Stimulated activated CD8-positive, alpha-beta memory T cell treated with anti-CD3 and anti-CD28 coated beads, Interleukin-15, amount 100 ng/mL, for 24 hours (primary cell): ENCODE data around the gene ACSL1.

Source experiments
- DNase-seq: peaks from one replicate; pipeline ENCODE4 v3.0.0-alpha.2; 2020; ENCODE audit warnings: low read depth

Gene ACSL1

DNA sequence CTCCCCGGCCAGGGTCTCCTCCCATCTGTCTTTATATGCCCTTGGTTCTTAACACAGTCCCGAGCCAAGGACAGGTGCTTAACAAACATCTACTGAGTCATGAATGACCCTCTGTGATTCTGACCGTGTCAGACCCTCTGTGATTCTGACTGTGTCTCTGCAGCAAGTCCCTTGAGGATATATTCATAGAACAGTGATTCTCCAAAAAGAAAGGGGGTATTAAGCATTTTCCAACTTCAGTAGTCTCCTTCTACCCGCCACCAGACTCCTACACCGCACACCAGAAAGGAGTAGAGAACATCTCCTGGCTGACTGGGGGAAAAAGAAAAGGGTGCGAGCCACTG lies 13.6 kb downstream of the ACSL1 start:
- DNase-seq, result no peak

DNA sequence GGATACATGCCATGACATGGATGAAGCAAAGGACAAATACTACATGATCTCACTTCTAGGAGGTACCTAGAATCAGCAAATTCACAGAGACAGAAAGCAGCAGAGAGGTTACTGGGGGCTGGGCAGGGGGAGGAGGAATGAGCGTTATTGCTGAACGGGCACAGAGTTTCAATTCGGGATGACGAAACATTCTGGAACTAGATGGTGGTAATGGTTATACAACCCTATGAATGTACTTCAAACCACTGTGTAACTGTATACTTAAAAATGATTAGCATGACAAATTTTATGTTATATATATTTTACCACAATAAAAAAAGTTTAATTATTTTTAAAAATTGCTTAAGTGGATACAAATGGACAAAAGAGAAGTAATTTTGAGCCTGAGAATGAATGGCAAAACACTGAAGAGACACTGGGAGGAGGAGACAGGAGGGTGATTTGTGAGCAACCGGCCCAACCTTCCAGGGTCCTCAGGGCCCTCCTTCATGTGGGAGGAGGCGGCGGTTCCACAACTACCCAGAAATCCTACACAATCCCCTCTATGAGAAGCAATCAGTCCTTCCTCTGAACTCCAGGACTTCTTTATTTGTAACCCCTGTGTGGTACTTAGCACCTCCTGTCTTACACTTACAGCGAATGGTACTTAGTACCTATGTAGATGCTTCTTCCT lies 14.1 kb downstream of the ACSL1 start:
- DNase-seq, result no peak

DNA sequence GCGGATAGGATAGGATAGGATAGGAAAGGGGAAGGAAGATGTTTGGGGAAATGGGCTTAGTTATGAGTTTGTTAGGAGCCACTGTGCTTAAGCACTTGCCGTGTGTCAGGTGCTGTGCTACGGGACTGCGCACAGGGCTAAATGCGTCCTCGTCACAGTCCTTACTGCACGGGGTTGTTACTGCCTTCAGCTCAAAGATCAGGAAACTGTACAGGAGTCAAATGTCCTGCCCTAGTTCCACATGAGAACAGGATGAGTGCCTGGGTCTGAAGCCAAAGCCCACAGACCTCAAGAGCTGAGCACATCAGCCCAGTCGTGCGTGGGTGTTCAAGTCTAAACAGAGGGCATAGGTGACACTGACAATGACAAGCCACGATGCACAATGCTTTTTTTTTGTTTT lies 15.0 kb downstream of the ACSL1 start:
- no peak for DNase-seq

DNA sequence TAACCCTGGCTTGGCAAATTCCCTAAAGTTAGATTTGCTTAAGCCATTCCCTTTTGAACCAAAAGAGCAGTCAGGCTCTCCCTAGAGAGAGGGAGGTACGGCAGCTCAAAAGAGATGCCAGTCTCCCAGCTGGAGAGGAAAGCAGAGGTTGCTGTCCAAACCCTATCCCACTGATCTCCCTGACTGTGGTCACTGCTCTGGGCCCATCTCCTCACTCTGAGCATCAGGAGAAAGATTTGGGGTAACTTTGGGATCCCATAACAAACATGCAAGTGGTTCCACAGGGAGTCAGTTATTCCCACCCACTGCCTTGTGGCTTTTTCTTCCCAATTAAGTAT lies 17.1 kb downstream of the ACSL1 start:
- no peak for DNase-seq

DNA sequence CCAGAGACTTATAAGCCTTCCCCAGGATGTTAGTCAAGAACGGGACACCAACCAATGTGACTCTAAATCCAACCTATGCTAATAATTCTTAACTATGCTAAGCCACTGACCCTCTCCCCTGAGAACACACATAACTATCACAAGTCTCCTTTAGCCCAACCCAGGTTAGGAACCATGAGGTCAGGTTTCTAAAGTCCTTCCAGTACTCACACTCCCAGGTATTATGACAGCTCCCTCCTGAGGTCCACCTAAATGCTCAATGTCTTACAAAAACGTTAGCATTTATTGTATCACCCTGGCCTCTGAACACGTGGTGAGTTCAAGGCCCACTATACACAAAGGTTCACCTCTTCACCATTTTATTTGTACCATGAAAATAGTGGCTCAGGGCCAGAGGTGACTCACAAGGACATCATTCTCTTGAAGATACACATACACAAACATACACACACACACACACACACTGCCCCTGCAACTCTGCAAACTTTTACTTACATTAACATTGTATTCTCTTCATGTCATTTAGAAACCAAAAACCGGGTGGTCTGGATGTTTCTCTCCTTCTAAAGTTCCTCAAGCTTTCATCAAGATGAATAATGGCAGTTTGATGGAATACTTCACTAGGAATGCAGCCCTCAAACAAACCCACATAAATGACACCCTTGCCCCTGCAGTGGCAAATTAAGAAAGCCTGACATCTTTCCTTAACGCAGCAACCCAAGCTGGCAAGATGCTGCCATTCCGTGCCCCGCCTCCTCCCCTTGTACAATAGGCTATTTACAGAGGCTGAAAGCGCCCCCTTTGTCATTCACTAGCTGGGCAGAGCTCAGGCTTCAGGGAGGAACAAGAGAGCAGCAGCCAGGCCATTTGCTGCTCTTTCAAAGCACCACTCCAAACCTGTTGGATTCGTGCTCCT lies 17.7 kb downstream of the ACSL1 start:
- no peak for DNase-seq

DNA sequence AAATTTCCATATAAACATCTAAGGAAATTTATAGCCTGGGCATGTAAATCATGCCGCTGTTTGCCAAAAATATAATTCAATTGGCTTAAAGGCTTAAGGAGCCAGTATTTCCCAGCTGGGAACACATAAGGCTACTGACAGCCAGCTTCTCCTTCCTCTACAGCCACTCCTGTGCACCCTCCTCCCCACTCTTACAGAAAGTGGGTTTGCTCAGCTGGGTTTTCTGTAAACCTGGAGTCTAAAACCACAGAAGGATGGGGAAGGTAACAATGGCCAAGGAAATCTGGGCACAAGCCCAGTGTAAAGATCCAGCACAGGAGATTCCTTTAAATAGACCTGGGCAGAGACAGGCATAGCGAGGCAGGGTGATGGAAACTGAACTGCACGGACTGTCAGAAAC lies 18.5 kb downstream of the ACSL1 start:
- no peak for DNase-seq

DNA sequence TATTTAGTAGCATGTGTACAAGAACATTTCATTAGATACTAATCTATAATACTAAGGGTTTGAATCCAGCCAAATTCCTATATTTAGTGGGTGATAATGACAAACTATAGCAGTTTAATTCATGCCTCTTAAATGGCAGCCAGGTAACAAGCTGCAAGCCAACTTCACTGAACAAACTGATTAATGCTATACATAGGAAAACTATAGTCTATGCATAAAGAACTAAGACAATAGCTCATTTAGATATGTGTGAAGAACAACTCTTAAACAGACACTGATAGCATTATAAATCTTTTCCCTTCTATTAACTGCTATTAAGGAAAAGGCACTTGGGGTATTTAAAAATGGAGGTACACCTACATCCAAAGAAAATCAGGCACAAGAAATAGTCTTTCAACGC lies 19.1 kb downstream of the ACSL1 start:
- no peak for DNase-seq

DNA sequence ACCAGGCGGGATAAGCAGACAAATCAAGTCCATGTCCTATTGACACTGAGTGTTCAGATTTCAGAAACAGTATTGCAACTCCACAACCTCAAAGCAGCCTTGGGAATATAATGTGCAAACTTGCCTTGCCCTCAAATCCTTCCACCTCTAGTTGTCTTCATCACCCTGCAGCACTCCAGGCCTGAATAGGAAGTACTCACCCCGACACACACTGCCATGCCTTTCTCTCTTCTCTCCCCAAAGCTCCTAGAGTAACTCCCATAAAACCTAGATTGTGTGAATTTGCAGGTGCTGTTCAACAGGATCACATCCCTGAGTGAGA lies 19.6 kb downstream of the ACSL1 start:
- DNase-seq, result no peak

DNA sequence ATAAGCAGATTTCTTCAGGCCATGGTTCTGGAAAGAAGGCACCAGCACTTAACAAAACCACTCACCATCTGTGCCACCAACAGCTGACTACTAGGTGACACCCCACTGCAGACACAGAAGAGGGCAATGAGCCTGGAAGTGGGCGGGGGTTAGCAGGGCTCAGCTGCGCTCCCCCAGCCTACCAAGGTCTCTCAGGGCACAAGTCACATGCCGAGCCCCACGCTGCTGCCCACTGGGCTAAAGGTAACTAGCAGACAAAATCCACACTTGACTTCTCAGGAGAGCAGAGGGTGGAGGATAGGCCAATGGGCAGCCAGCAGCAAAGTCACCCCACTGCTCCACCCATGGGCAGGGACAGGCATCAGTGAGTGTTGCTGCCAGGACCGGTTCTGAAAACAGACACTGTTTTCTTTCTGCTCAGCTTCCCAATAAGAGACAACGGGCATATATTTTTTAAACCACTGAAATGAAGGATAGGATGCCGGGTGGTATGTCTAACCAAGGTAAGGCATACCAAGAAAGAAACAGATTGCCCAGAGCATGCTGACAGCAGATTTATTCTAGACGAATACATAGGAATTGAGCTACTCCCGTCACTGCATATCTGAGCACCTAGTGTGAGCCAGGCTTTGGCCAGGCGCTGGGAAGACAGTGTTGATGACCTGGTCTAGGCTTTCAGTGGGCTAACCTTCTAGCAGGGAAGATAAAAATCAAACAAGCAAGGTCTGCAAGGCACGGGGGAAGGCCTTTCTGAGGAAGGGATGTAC lies 20.1 kb downstream of the ACSL1 start:
- DNase-seq, result no peak

DNA sequence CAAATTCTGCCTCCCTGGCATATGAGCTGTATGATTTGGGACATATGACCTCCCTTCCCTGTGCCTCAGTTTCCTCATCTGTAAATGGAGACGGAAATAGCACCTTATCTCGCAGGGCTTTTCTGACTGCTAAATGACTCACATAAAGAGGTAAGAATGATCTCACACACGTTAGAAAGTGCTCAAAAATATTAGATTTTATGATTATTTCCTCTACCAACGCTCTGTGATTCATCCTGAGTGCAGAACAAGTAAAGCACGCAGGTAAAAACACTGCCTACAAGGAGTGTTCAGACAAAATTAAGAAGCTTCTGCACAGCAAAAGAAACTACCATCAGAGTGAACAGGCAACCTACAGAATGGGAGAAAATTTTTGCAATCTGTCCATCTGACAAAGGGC lies 21.1 kb downstream of the ACSL1 start:
- no peak for DNase-seq

DNA sequence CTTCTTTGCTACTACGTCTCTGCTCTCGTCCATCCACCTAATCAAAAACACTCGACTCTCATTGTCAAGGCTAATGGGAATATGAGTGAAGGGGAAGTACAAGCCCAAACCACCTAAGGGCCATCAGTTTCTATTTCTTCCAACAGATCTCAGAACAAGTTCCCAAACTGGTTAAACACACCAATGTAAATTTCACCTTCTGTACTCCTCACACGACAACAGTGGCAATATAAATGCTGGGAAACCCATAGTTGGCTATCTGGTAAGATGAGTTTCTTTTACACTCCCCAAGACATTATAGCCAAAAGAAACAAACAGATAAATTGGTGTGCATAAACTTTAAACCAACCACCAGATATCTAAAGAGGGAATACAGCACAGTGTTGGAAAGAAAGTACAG lies 21.9 kb downstream of the ACSL1 start:
- DNase-seq, result no peak

DNA sequence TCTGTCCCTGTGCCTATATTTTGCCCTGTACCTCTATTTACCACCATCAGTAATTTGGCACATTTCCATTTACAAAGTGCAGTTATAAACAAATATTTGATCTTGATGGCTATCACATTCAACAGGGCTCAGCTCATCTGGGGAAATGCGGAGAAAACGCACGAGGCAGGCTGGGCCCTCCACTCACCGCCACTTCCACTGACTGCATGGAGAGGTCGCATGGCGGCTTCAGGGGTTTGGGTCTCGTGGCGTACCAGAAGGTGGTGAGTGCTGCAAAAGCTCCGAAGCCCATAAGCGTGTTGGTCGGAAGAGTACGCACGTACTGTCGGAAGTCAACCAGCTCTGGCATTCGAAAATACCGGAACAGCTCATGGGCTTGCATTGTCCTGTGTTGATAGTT lies 22.6 kb downstream of the ACSL1 start:
- no peak for DNase-seq

DNA sequence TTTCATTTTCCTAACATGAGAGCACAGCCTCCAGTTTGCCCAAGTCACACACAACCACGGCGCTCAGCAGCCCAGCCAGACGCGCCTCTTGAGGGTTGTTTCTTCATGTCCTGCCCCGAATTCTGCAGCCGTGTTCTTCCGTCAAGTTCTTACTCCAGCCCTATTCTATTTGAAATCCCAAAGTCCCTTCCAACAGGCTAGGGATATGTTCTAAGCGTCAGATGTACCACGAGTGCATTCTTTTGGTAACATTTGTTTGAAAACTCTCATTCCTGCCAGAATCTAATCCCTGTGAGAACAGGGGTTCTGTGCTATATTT lies 23.1 kb downstream of the ACSL1 start:
- DNase-seq, result no peak

DNA sequence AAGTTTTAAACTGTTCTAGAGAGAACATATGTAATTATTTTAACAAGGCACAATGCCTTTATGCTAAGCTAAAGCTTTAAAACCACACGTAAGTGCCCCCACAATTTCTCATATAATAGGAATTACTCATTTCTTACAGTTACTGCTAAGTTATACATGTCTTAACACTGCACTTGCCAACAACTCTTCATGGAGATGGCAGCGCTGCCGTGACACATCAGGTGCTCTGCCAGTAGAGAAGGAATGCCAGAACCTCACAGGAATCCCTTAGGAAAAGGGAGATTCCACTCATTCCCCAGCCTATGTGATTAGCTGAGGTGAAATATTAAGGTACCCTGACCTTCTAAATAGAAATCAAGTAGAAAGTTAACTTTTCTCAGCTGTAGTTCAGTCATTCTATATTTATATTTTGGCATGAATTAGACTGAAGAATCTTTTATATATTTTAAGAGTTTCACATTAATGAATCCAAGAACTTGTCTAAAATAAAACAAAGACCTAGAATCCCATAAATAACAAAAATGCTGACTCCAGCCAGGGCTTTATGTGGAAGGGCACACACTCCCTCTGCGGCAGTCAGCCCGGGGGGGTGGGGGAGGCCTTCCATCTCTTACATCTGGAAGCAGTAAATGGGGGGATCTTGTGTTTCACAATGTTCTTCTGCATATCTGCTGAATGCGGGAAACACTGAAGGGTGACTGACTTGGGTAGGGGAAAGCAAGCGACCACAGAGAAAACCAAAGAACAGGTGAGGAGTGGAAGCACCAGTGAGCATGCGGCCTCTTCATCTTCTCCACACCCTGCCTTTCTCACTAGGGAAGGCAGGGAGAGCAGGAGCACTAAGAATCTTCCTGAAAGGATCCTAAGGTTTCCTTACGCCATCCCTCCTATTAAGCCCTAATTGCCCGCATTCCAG lies 23.7 kb downstream of the ACSL1 start:
- DNase-seq, result no peak

DNA sequence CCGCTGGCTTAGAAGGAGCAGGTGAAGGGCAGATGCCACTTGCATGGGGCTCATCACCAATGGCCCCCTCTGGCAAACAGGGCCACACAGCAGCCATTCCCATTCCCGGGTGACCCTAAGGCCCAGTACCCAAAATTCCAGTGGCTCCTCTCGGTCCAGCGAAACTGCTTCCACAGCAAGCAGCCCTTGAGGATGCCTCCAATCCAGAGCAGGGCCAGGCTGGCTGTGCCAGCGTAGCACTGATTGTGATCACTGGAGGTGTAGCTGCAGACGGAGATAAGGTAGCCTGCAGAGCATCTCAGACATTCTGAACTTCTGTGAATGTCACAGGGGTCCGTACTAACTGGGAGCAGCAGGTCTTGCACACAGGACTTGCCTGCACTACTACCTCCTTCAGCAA lies 27.3 kb downstream of the ACSL1 start:
- DNase-seq, result no peak

DNA sequence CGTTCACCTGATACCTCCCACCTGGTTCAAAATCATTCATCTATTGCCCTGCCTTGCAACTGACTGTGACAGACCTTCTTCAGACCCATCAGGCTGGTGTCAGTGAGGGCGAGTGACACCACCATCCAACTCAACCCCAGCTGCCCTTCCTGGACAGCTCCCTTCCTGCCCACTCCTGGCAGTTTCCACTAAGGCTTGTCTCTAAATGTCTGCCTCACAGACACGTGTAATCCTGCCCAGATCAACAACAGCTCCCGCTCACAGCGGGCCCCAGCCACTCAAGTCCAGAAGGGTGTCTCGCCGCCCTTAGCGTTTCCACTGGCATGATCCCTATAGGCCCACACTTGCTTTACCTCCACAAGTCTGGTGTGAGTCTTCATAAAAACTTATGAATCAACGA lies 28.9 kb downstream of the ACSL1 start:
- no peak for DNase-seq

DNA sequence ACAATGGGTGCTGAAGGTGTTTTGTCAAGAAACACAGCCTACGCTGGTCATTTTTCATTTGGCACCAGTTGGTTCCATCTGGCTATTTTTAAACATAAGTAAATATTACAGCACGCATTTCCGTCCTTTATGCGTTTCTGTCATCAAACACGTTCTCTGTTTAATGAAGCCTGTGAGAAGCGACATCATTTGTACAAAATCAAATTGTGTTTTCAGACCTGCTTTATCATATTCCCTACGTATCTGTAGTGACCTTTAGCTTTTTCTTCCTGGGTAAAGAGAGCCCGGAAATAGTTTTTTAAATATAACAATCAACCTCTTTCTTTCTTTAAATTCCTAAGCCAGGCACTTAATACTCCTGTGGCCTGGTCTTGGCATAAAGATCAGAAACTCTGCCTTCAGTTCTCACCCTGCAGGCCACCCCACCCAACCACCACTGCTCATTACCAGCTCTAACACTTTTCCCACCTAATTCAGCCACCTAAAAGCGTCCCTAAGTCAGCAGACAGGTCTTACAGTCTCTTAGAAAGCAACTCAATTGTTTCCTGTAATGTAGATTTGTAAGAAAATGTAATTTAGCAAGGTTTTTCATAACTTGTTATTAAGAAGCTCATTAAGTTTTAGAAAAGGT lies 30.4 kb downstream of the ACSL1 start:
- DNase-seq, result no peak

DNA sequence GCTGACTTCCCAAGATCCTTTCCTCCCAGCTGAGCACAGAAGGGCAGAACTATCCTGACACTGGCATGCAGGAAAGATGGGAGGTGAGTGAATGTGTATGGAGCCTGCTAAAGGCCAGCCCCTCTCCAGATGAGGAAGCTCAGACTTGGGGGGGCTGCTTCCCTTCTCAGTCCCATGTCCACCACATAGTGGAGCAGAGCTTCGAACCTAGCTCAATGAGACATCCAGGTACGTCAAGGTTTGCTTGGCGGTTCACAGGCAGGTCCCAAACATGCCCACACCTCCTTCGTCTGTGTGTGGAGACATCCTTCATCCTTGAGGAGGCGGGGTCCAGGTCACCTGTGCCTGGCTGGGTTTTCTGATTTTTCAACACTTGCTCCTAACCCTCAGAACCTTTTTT lies 31.3 kb downstream of the ACSL1 start:
- no peak for DNase-seq

DNA sequence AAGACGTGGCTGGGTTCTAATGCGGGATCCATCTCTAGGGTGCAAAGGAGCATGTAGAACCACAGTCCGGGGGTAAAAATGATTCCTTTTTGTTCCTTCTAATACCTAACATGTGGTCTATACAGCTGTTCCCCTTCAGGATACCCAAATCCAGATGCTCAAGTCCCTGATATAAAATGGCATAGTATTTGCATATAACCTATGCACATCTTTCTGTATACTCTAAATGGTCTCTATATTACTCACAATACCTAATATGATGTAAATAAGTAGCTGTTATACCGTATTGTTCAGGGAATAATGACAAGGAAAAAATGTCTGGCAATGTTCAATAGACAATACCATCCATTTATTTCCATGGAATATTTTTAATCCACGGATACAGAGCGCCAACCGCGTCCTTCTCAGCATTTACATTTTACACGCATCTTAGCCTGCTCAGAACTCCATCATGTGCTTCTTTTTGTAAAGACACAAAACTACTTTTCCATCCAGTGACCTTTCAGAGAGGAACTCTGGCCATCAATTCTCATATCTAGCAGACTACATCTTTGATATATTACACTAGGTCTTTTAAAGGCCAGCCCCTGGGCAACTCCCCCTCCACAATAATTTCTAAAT lies 31.9 kb downstream of the ACSL1 start:
- no peak for DNase-seq

DNA sequence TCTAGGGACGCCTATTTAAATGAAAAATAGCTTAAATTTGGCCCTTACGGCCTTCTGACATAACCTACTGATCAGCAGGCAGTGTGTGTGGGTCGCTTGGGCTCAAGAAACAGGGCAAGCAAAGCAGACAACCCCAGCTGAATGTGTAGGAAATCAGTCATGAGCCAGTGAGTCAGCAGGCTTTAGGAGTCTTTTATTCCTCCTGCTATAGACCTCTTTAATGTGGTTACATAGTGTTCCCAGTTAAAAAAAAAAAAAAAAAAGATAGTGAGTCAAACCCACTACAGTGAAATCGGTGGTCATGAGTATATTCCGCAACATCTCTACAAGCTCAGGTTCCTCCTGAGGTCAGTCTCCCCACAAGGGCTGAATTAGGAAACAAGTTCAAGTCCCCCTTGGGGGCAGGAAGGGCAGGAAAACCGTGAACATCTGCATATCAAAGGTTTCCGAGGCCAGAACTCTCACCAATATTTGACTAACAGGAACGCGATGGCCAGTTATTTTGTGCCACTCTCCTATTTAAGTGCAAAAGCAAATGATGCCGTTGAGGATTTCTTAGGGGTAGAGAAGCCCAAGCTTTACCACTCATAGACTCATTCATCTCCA lies 32.7 kb downstream of the ACSL1 start:
- no peak for DNase-seq

DNA sequence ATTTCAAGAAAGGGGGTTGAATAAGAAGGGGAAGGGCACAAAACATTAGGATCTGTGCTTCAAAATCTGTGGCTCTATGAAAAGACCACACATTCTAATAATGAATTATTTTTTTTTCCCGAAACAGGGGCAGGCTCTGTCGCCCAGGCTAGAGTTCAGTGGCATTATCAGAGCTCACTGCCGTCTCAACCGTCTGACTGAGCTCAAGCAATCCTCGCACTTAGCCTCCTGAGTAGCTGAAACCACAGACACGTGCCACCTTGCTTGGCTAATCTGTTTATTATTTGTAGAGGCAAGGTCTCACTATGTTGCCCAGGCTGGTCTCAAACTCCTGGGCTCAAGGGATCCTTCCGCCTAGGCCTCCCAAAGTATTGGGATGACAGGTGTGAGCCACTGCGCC lies 33.4 kb downstream of the ACSL1 start:
- no peak for DNase-seq
